Measurements from ENCODE around the gene SUCO.

GRCh38 chr1:172585861-172586260 lies 52.9 kb downstream of the SUCO start:
- TF ChIP-seq CTCF (conservative IDR thresholded peaks at IDR 0.05; ENCODE audit: low read depth in 2 of 2) (no peak), EZH2 (IDR thresholded peaks at IDR 0.05; ENCODE audit: low read depth, unreplicated experiment) (no peak), CREB1 (CRISPR knock-in tag; IDR thresholded peaks at IDR 0.05; ENCODE audit: low read depth) (no peak), REST (IDR thresholded peaks at IDR 0.05; ENCODE audit: unreplicated experiment) (no peak), POLR2AphosphoS5 (IDR thresholded peaks at IDR 0.05; ENCODE audit: low read depth) (no peak), ETS1 (IDR thresholded peaks at IDR 0.05) (no peak), EZH2phosphoT487 (IDR thresholded peaks at IDR 0.05; ENCODE audit: unreplicated experiment) (no peak), NANOG (IDR thresholded peaks at IDR 0.05; ENCODE audit: borderline replicate concordance) (no peak)
